GM12864 (cell line): ENCODE results near the gene GALNT17.

Experiments
- DNase-seq: peaks from one replicate; pipeline ENCODE4 v3.0.0-alpha.2; 2011; ENCODE audit warnings: low read depth
- H3K4me3 ChIP-seq: 2 replicates; pipeline ENCODE4 v1.5.1; 2011; ENCODE audit warnings: mild to moderate bottlenecking, low read depth, low read length, control low read depth
- CTCF ChIP-seq: IDR thresholded peaks from 2 replicates; pipeline ENCODE4 v1.5.1; 2011; ENCODE audit warnings: low read depth, mild to moderate bottlenecking, moderate library complexity, low read length, control low read depth, inconsistent platforms; ENCODE audit errors: missing control alignments

Gene GALNT17

GRCh38 chr7:71311576-71311975 lies 179.6 kb downstream of the GALNT17 start:
- no peak overlapping the region for H3K4me3 ChIP-seq
- TF ChIP-seq CTCF, result no peak
- no peak for DNase-seq

GRCh38 chr7:71312755-71313490 lies 181.0 kb downstream of the GALNT17 start:
- TF ChIP-seq CTCF, result no peak
- H3K4me3 ChIP-seq, result no peak overlapping the region
- no peak for DNase-seq

GRCh38 chr7:71313553-71313952 lies 181.6 kb downstream of the GALNT17 start:
- no peak for TF ChIP-seq CTCF
- no peak for DNase-seq

GRCh38 chr7:71320916-71321315 lies 189.0 kb downstream of the GALNT17 start:
- no peak for DNase-seq

More at GRCh38 chr7:71313553-71313952, 181.6 kb downstream of the GALNT17 start:
- H3K4me3 ChIP-seq, result no peak overlapping the region

GRCh38 chr7:71322201-71322600 lies 190.3 kb downstream of the GALNT17 start:
- DNase-seq, result no peak
- H3K4me3 ChIP-seq, result no peak overlapping the region
- no peak for TF ChIP-seq CTCF

More at GRCh38 chr7:71320916-71321315, 189.0 kb downstream of the GALNT17 start:
- TF ChIP-seq CTCF, result no peak
- no peak overlapping the region for H3K4me3 ChIP-seq

- no peak for TF ChIP-seq CTCF
- no peak for DNase-seq
- H3K4me3 ChIP-seq, result no peak overlapping the region
These were observed 191.8 kb downstream of the GALNT17 start for GRCh38 chr7:71323726-71324125.

- no peak overlapping the region for H3K4me3 ChIP-seq
- DNase-seq, result no peak
- TF ChIP-seq CTCF, result no peak
These were observed 193.2 kb downstream of the GALNT17 start for GRCh38 chr7:71325151-71325550.
